HEK293T (cell line): Measurements from ENCODE around the gene KRT80.

Source experiments
- BHLHE40 ChIP-seq: fragments of 450-650 bp; IDR thresholded peaks from 2 replicates; pipeline ENCODE4 v1.6.1; 2016; ENCODE audit warnings: mild to moderate bottlenecking, moderate library complexity, borderline replicate concordance
- CTBP1 ChIP-seq: fragments of 450-650 bp; IDR thresholded peaks from 2 replicates; pipeline ENCODE4 v1.6.1; 2016; ENCODE audit warnings: borderline replicate concordance
- FOXA1 ChIP-seq: fragments of 450-650 bp; IDR thresholded peaks from 2 replicates; pipeline ENCODE4 v1.6.1; 2016; ENCODE audit warnings: mild to moderate bottlenecking
- HDGF ChIP-seq: fragments of 450-650 bp; IDR thresholded peaks from 2 replicates; pipeline ENCODE4 v1.6.1; 2017; ENCODE audit warnings: antibody characterized with exemption, borderline replicate concordance
- SUZ12 ChIP-seq: fragments of 450-650 bp; IDR thresholded peaks from 2 replicates; pipeline ENCODE4 v1.6.1; 2016; ENCODE audit warnings: mild to moderate bottlenecking
- TARDBP ChIP-seq: fragments of 450-650 bp; IDR thresholded peaks from 2 replicates; pipeline ENCODE4 v1.6.1; 2016

- no peak for TF ChIP-seq HDGF
- no peak for TF ChIP-seq FOXA1
- TF ChIP-seq CTBP1, result no peak
- TF ChIP-seq TARDBP, result no peak
- TF ChIP-seq SUZ12, result no peak
- TF ChIP-seq BHLHE40, result no peak
These were observed 47.3 kb upstream of the KRT80 start for GRCh38 chr12:52238916-52239646.
